ENCODE measurements around the gene DNMT1.

DNA sequence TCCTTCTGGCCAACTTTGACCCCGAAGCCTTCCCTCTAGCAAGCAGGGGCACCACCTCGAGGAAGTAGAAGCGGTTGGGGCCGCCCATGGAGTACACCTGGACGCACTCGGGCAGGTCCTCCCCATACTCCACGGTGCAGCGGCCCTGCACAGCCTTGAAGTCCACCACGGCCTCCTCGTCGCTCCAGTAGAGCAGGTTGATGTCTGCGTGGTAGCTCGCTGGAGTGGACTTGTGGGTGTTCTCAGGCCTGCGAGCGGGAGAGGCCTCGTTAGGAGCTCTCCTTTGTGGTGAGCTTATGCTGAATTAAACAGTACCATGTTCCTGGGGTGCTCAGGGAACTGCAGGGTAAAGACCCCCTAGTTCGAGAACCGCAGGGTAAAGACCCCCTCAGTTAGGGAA, 52.8 kb downstream of the DNMT1 start:
- TF ChIP-seq EP300 (IDR thresholded peaks at IDR 0.05) (no peak), POLR2A (IDR thresholded peaks at IDR 0.05; ENCODE audit: low read depth) (no peak), POLR2AphosphoS5 (IDR thresholded peaks at IDR 0.05) (no peak)
- TF ChIP-seq, protein P1, sequence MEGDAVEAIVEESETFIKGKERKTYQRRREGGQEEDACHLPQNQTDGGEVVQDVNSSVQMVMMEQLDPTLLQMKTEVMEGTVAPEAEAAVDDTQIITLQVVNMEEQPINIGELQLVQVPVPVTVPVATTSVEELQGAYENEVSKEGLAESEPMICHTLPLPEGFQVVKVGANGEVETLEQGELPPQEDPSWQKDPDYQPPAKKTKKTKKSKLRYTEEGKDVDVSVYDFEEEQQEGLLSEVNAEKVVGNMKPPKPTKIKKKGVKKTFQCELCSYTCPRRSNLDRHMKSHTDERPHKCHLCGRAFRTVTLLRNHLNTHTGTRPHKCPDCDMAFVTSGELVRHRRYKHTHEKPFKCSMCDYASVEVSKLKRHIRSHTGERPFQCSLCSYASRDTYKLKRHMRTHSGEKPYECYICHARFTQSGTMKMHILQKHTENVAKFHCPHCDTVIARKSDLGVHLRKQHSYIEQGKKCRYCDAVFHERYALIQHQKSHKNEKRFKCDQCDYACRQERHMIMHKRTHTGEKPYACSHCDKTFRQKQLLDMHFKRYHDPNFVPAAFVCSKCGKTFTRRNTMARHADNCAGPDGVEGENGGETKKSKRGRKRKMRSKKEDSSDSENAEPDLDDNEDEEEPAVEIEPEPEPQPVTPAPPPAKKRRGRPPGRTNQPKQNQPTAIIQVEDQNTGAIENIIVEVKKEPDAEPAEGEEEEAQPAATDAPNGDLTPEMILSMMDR (IDR thresholded peaks at IDR 0.05), result no peak
